ENCODE data around the gene TTYH2.
"Not testable (repeated sequence)": the region's sequence is repeated elsewhere in the genome, so short reads cannot be mapped to it uniquely, and the experiment has no call there.

The TTYH2 gene, protein sequence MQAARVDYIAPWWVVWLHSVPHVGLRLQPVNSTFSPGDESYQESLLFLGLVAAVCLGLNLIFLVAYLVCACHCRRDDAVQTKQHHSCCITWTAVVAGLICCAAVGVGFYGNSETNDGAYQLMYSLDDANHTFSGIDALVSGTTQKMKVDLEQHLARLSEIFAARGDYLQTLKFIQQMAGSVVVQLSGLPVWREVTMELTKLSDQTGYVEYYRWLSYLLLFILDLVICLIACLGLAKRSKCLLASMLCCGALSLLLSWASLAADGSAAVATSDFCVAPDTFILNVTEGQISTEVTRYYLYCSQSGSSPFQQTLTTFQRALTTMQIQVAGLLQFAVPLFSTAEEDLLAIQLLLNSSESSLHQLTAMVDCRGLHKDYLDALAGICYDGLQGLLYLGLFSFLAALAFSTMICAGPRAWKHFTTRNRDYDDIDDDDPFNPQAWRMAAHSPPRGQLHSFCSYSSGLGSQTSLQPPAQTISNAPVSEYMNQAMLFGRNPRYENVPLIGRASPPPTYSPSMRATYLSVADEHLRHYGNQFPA

DNA sequence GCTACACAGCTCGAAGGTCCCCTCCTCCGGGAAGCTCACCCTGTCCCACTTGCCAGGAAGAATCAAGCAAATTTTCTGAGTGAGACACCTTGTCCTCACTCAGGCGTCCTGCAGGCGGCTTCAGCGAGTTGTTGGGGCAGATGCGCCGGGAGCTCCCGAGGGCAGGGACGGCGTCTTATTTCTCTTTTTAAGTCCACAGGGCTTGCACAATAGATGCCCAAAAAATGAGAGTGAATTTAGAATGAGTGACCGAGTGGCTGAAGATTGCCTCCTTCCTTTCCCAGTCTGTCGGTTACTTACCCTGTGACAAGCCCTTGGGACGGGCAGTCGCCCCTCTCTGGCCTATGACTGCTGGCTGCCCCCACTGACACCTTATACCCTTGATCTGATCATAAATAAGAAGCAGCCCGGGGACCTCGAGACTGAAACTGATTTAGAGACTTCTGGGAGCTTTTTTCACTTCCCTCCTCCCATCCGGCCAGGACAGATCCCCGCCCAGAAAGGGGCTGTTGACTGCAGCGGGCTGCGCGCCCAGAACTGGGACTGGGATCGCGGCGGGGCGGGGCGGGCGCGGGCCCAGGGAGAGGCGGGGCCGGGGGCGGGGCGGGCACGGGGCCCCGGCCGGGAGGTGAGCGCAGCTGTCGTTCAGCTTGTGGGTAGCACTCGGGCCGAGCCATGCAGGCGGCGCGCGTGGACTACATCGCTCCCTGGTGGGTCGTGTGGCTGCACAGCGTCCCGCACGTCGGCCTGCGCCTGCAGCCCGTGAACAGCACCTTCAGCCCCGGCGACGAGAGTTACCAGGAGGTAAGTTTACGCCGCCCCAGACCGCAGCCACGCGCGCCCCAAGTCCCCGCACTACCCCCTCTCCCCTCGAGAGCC is at the start of gene TTYH2:
Gene TTYH2, plus strand, starts transcription at position 659 of the 879 bp plus-strand sequence. Its CDS starts 17 bp downstream, at position 676.
- intact Hi-C loops (cut with DNase I): loop anchor here (2.0 to 5.0 kb wide), 3 partner anchors 32 to 149 kb away; partner anchors contain the start of gene BTBD17
- DNase-seq: peak; percentile 81 to 96 (median 92)

DNA sequence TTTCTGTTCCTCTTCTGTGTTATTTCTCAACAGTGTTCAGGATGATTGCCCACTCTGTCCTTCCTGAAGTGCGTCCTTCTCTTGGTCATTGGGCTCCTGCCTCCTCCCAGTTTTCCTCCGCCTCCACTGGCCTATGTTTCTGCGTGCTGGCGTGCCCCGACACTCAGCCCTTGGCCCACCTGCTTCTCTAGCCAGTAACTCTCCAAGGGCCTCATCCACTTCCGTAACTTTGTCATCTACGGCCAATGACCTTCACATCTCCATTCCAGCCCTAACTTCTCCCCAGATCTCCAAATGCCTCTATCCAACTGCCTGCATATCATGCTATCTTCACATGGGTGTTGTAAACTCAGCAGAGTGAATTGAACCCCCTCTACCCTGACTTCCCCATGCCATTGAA is 49.5 kb upstream of the TTYH2 start:
- intact Hi-C loops (cut with DNase I): no loop called here
- DNase-seq: peak in 2 of 42 donors; percentile 7 to 18

DNA sequence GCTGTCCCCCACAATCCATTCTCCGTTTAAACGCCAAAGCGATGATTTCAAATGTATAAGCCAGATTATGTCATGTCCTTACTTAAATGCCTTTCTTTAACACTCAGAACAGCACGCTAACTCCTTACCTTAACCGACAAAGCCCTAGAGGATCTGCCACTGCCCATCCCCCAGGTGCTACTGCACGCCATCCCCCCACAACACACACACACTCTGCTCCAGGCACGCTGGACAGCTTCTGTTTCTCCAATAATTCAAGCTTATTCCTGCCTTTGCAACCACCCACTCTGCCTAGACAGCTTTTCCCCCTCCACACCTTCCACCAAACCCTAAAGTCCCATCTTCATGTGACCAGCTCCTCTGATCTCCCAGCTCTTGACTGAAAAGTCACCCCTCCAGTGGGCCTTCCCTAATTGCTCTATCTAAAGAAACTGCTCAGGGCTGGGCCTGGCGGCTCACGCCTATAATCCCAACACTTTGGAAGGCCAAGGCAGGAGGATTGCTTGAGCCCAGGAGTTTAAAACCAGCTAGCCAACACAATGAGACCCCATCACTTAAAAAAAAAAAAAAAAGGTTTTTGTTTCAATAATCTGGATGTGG is 48.8 kb upstream of the TTYH2 start:
- peak in 1 of 42 donors; percentile 11 for DNase-seq
- intact Hi-C loops (cut with DNase I): no loop called here

DNA sequence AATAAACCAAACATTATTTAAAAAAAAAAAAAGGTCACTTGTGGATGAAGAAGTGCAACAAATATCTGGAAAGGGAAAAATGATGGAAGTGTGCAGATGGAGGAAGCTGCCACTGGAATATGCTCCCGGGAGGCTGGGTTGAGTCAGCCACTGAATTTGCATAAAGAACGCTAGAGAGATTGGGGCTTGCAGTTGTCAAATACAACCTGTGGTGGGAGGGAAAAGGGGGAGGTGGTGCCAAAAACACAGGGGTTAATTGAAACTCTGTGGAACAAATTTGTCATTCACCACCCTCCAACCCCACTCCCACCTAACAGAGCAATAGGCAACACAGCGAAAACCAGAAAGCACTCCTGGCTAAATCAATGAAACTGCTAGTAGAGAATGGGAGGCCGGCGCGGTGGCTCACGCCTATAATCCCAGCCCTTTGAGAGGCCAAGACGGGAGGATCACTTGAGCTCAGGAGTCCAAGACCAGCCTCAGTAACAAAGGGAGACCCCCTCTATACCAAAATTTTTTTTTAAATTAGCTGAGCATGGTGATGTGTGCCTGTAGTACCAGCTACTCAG is 47.5 kb upstream of the TTYH2 start:
- intact Hi-C loops (cut with DNase I): no loop called here
- DNase-seq: peak in 39 of 42 donors; percentile 20 to 88 (median 53)

DNA sequence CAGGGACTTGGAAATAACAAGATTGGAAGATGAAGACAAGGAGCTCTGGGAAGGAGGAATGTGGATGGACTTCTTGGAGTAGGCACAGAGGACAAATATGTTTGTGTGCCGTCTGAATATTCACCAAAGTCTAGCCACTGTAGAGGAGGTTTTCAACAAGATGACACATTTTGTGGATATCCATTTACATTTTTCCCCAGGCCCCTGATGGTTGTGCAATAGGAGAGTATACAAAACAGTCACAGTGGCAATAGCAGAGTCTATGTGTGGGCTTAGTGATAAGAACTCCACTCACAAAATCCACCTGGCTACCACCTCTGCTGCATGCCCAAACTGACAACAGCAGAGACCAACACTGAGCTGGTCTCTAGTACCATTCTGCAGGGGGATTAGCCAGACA is 42.4 kb upstream of the TTYH2 start:
- intact Hi-C loops (cut with DNase I): loop anchor here (10.0 kb wide), 1 partner anchor 746 kb away; no protein-coding TSS in a partner anchor
- DNase-seq: no peak

DNA sequence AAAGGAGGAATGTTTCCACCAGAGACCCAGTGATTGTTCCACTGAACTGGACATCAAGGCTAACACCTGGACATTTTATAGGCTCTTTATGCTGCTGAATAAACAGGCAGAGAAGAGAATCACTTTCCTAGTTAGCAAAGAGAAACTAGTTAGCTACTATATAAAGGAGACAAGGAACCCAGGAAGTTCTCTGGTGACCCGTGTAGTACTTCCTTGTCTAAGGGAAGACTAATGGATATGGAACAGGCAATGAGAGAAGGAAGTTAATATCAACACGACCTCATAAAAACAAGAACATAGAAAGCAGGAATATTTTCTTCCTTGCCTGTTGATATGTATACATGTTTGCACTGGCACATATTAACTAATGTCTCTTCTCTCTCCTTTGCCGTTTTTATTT is 40.7 kb upstream of the TTYH2 start:
- intact Hi-C loops (cut with DNase I): loop anchor here (10.0 kb wide), 1 partner anchor 748 kb away; no protein-coding TSS in a partner anchor
- no peak for DNase-seq

DNA sequence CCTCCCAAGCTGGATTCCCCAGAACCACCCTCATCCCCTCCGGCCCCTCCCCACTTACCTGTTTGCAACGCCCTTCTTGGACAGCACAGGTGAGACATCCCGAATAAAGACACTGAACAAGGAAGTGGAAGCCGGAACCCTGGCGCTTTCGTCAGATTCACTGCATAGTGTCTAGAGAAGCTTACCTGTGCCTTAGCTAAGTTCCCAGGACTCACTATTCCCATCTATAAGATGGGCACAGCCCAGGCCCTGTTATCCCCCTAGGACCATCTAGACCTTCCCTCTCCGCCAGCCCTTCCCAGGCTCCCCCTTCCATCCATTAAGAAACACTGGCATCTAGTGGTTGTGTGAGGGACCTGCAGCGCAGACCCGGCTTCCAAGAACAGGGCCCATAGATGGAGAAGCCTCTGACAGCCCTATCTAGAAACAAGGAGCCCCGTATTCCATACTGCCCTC is 36.8 kb upstream of the TTYH2 start:
- intact Hi-C loops (cut with DNase I): loop anchor here (10.0 kb wide), 1 partner anchor 752 kb away; no protein-coding TSS in a partner anchor

DNA sequence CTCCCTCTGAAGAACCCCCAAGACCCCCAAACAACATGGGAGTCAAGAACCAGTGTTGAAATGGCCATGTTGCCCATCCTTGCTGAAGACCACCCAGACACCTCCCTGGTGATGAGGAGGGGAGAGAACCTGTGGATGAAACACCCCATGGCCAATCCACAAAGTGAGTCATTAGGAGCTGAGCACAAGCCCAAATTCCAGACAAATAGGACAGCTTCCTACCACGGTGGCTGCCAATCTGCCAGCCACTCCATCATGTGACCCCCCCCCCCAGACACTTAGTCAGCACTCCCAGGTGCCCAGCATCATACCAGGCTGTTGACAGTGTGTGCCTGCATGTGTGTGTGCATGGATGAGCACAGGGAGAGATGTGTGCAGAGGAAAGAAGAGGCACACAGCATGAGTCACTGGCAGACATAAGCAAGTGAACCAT is 36.3 kb upstream of the TTYH2 start:
- DNase-seq: no peak
- intact Hi-C loops (cut with DNase I): loop anchor here (10.0 kb wide), 1 partner anchor 752 kb away; no protein-coding TSS in a partner anchor

More for the DNA sequence above, 36.8 kb upstream of the TTYH2 start:
- DNase-seq: peak; percentile 35 to 86 (median 72)

DNA sequence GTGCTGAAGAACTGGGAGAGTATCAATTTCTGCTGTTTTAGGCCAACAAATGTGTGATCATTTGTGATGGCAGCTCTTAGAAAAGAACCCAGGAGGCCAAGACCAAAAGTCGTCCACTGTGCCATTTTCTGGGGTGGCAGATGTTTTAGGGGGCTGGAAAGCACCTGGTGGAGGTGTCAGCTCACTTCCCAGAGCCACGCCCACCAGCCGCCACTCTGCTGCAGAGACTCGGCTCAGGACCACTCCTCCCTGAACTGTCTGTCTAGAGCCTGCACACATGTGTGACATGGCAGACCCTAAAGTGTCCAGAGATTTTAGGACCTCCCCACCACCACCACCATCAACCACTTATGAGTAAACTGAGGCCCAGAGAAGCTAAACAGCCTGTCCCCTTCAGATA is 33.8 kb upstream of the TTYH2 start:
- no peak for DNase-seq
- intact Hi-C loops (cut with DNase I): loop anchor here (10.0 kb wide), 1 partner anchor 755 kb away; no protein-coding TSS in a partner anchor

DNA sequence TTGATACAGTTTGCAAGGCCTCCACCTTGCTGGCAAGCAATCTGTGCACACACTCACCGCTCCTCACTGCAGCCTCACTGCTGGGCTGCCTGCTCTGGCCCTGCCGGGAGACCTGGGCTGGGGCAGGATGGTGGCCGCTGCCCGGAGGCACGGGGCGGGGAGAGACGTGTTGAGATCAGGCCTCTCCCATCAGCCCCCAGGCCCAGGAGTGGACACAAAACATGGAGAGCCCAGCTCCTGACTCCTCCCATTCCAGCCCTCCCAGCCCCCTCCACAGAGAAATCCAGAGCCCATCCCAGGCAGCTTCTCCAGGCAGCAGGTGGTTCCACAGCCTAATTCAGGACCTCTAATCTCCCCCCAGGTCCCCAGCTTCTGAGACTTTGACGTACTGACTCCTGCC is 33.0 kb upstream of the TTYH2 start:
- intact Hi-C loops (cut with DNase I): no loop called here

DNA sequence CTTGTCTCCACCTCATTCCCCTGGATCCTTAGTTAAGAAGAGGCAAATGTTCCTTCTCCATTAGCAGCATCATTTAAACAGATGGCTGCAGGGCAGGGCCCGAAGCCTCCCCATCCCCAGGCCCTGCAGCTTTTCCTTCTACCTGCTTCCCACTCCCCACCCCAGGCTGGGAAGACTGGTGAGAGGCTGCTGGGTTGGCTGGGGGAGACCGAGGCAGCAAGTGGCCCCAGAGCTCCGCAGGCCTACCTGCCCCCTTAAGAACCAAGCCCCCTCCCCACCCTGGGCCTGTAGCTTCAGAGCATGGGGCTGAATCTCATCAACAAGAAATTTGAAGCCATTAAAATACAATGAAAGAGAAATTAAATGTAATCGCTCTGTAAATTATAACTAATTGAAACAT is 32.0 kb upstream of the TTYH2 start:
- DNase-seq: no peak
- intact Hi-C loops (cut with DNase I): no loop called here

More for the DNA sequence above, 33.0 kb upstream of the TTYH2 start:
- DNase-seq: no peak

DNA sequence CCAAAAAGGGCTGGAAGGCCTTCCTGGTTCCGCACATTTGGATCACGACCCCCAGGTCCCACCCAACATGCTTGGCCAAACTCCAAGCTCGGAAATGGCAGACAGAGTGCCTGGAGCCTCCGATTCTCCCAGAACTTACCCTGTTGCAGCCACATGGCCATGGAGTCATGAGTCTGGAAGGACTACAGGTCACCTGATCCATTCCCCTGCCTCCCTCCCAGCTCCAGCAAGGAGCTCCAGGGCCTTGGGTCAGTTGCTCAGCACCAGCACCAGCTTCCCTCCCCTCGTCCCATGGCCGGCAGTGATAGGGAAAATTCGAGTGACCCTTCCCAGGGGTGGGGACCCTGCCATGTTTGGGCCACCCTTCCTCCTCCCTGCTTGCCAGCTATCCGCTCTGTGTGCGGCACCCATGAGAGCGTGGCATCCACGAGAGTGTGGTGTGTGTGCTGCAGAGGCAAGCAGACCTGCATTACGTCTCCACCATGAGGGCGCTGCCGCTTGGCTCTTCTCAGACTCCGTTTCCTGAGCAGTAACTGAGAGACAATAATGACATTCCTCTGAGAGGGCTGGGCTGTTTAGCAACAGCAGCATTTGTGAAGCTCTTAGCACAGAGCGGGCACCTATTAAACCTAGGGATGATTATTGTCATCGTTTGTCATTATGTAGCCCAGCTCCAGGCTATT is 31.2 kb upstream of the TTYH2 start:
- DNase-seq: no peak
- intact Hi-C loops (cut with DNase I): no loop called here

DNA sequence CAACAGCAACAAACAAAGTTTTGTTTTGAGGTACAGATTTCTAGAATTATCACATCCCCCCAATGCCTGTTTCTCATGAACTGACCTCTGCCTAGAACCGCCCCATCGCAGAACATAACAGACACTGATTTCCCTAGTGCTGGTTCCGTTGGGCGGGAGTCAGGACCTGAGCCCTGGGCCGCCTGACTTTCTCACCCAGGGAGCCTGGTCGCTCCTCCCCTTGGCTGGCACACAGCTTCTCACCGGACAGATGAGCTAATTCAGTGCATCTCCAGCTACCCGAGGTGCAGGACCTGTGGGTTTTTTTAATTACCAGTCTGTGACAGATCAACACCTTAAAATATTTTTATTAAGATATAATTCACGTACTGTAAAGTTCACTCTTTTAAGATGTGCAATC is 30.0 kb upstream of the TTYH2 start:
- no peak for DNase-seq
- intact Hi-C loops (cut with DNase I): no loop called here

DNA sequence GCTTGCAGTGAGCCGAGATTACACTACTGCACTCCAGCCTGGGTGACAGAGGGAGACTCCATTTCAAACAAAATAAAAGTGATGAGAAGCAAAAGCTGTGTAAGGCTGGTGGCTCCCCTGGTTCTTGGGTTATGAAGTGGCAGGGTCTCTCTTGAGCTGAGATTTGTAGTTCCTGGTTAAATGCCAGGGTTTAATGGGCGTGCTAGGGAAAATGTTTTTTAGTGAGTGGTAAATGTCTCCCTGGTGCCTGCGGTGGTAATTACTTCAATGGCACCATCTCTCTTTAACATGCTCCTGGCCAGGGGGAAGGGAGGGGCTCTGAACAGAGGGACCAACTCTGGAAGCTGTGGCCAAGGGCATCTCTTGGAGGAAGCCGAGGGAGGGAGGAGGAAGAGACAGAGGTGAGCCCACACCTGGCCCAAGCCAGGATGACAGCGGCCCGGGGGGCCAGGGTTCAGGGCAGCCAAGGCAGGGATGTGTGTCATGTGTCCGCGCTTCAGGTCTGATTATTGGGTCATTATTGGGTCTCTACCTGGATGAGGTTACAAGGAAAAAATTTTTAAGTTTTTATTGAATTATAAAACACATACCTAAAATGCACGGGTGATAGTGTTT is 27.7 kb upstream of the TTYH2 start:
- intact Hi-C loops (cut with DNase I): no loop called here
- DNase-seq: no peak

DNA sequence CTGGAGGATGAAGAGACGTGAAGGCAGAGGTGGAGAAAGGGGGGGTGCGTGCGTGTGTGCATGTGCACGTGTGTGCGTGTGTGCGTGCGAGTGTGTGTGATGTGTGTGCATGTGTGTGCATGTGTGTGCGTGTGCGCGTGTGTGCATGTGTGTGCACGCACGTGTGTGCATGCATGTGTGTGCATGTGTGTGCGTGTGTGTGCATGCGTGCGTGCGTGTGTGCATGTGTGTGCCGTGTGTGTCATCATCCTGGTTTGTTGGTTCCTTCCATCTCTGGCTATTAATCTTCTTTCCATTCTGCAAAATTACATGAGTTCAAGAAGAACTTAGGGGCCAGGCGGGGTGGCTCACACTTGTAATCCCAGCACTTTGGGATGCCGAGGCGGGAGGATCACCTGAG is 26.9 kb upstream of the TTYH2 start:
- intact Hi-C loops (cut with DNase I): no loop called here
- DNase-seq: no peak

DNA sequence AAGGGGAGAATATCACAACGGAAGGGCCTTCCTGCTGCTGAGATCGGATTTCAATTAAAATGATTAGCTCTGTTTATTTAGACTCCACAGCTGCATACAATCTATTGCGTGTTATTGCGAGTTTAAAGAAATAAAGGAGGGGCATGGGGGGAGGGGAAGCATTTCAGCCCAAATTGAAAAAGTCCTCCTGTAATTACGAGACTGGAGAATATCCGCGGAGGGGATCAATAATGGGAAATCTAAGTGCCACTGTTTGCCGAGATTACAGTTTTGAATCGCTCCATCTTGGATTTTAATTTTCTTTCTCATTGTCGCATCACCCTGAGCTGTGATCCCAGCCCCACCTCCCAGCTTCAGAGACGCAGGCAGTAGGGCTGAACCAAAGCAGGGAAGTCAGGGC is 25.6 kb upstream of the TTYH2 start:
- DNase-seq: no peak
- intact Hi-C loops (cut with DNase I): no loop called here

DNA sequence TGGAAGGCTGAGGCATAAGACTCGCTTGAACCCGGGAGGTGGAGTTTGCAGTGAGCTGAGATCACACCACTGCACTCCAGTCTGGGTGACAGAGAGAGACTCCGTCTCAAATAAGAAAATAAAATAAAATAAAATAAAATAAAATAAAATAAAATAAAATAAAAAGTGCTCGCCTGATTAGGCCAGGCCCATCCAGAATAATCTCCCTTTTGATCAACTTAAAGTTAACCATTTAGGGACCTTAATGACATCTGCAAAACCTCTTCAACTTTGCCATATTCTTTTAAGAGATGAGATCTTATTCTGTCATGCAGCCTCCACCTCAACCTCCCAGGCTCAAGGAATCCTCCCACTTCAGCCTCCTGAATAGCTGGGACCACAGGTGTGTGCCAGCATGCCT is 24.7 kb upstream of the TTYH2 start:
- intact Hi-C loops (cut with DNase I); DNase-seq: not testable (repeated sequence)
